ENCODE measurements around the gene PCDHGC4.

GRCh38 chr5:141504216-141504615 lies 19.4 kb downstream of the PCDHGC4 start:
- TF ChIP-seq CTCF (IDR thresholded peaks at IDR 0.05) (no peak), POLR2A (IDR thresholded peaks at IDR 0.05) (no peak)
